Large intestine (tissue), 3 donors: ENCODE results near the gene MTIF3. TPM values are rescaled to one million over a fixed set of nuclear protein-coding genes. Genes with fewer than 3 reads are reported as not detected.

Experiments
- DNase-seq, 2 donors: peaks; one replicate each; pipeline versions ENCODE4 v3.0.0 to v3.0.0-alpha.2; 2013
- H3K27ac ChIP-seq: one replicate; pipeline ENCODE4 v1.5.1; 2013; ENCODE audit warnings: low read length
- H3K27me3 ChIP-seq: 2 replicates; pipeline ENCODE4 v1.6.1; 2013; ENCODE audit warnings: low read length; ENCODE audit not compliant: control insufficient read depth, insufficient read depth
- H3K36me3 ChIP-seq: 2 replicates; pipeline ENCODE4 v1.6.1; 2013; ENCODE audit warnings: low read length; ENCODE audit not compliant: control insufficient read depth, insufficient read depth
- H3K4me1 ChIP-seq: one replicate; pipeline ENCODE4 v1.6.1; 2013; ENCODE audit warnings: low read length; ENCODE audit not compliant: control insufficient read depth, insufficient read depth
- H3K4me3 ChIP-seq: one replicate; pipeline ENCODE4 v1.5.1; 2013; ENCODE audit warnings: low read length
- H3K9me3 ChIP-seq: one replicate; pipeline ENCODE4 v1.6.1; 2013; ENCODE audit warnings: mild to moderate bottlenecking, low read depth, low read length, moderate library complexity; ENCODE audit not compliant: control insufficient read depth
- WGBS: methylation state at CpG from one replicate; pipeline ENCODE4 v1.1.5; 2013; ENCODE audit warnings: low lambda C conversion rate; ENCODE audit not compliant: insufficient coverage; 5-methylcytosine and 5-hydroxymethylcytosine counted together
- polyA plus RNA-seq: library from polyadenylated mRNA; unstranded; fragments of 120-200 nt; gene quantifications from one replicate; pipeline ENCODE4 v1.2.1, GENCODE V29; 2013

The MTIF3 gene
- polyA plus RNA-seq, 1 donor: 77.3 TPM

DNA sequence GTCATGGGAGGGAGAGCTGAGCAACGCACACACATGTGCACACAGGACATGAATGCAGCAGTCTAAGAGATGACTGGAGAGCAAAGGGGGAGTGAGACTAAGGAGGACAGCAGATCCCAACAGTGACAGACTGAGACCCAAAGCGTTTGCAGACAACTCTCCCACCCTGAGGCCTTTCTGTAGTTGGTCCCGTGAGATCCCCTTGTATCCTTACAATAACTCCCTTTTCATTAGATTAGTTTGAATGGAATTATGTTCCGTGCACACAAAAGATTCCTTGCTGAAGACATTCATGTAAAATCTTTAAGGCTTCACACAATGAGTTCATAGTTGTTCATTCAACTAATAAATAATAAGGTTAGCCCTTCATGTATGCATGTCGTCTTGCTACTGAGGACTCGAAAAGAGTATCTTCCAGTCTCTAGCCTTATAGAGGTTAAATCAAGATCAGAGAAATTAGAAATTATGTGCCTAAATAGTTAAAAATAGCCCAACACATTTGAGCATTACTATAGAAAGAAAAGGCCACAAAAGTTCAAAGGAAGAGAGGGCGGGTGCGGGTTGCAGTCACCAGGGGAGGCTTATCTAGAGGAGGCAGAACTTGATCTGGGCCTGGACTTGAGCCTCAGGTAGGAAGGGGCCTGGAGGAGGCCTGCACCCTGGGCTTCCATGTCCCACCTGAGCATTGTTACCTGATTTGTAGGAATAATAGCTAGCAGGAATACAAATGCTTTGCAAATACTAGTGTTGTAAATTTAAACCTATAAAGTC, 29.1 kb downstream of the MTIF3 start:
- Histone ChIP-seq H3K27me3 (no peaks in the 10 kb centered on the region), H3K4me3 (no peak overlapping the region), H3K4me1 (peaks cover 15% of the 10 kb centered on the region), H3K36me3 (no peaks in the 10 kb centered on the region), H3K27ac (no peak overlapping the region), H3K9me3 (peaks cover 5% of the 10 kb centered on the region)
- WGBS: no CpG with 5 or more reads among the region's 8 CpGs
- DNase-seq: no peak

DNA sequence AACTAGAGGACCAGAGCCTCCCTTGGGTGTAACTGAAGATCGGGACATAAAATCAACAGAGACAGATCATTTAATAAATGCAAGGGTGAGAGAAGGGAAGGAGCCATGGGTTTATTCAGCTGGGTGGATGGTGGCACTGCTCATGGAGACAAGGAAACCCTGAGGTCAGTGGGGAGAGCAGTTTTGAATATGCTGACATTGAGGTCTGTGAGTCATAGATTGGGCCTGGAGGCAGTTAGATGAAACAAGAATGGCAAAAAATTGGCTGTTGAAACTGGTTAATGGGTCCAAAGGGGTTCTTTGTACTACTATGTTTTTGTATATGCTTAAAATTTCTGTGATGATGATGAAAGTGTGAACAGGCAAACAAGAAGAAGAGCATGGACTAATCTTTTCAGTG, 31.0 kb downstream of the MTIF3 start:
- DNase-seq: no peak
- WGBS: 100% methylated on average over 1 of the region's 1 CpG

DNA sequence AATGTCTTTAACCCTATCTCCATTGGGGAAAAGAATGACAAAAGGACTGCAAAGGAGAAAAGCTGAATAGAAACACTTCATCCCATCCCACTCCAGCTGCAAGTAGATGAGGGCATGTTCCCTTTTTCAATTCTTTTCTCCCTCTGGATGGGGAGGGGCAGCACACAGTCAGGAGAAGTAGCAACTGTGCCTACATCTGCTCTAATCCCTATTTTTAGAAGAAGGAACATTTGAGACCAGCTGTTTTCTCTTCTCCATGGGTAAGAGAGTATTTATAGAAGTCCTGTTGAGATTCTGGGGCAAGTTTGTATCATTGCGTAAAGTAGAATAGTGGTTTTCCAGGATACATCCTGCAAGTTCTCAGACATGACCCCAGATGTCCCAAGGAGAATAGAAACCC, 35.2 kb downstream of the MTIF3 start:
- no peak for DNase-seq
- no peaks in the 10 kb centered on the region for H3K9me3 ChIP-seq
- H3K36me3 ChIP-seq: no peaks in the 10 kb centered on the region
- H3K4me3 ChIP-seq: no peak overlapping the region
- H3K4me1 ChIP-seq: no peaks in the 10 kb centered on the region
- no peak overlapping the region for H3K27ac ChIP-seq
- H3K27me3 ChIP-seq: peaks cover 2% of the 10 kb centered on the region
- no CpG with 5 or more reads among the region's 1 CpG for WGBS

More for the DNA sequence above, 31.0 kb downstream of the MTIF3 start:
- peaks cover 4% of the 10 kb centered on the region for H3K4me1 ChIP-seq
- H3K4me3 ChIP-seq: no peak overlapping the region
- no peaks in the 10 kb centered on the region for H3K27me3 ChIP-seq
- H3K9me3 ChIP-seq: no peaks in the 10 kb centered on the region
- H3K27ac ChIP-seq: no peak overlapping the region
- no peaks in the 10 kb centered on the region for H3K36me3 ChIP-seq

DNA sequence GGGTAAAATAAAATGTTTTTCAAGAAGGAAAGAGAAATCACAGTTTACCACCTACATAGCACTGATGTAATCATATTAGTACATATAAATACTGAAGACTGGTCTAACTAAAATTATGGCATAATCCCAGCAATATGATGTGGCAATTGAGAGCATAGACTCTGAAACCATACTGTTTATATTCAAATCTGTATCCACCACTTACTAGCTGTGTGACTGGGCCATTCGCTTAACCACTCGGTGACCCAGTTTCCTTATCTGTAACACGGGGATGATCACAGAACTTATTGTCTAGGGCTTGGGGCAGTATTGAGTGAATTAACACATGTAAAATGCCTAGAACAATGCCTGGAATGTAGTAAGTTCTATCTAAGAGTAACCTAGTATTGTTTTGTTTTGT, 39.0 kb downstream of the MTIF3 start:
- WGBS: 20% methylated on average over 1 of the region's 3 CpGs
- H3K9me3 ChIP-seq: no peaks in the 10 kb centered on the region

DNA sequence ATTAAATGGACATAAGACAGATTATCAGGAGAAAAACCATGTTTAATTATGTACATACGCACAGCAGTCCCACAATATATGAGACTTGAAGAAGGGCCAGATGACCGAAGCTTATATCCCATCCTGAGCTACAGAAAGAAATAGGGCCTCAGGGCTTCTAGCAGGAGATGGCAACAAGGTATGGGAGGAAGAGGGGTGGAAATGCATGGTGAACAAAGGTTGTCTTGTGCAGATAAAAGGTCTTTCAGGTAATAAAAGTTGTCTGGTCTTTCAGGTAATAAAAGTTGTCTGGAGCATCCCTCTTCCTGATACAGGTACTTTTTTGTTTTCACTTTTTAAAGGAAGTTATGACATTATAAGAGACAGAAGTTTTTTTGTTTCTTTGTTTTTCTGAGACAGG, 41.4 kb downstream of the MTIF3 start:
- no CpG with 5 or more reads among the region's 2 CpGs for WGBS
- peak; percentile 61 to 77 for DNase-seq

More for the DNA sequence above, 39.0 kb downstream of the MTIF3 start:
- peaks cover 22% of the 10 kb centered on the region for H3K4me1 ChIP-seq
- no peak overlapping the region for H3K27ac ChIP-seq
- H3K4me3 ChIP-seq: no peak overlapping the region
- no peak for DNase-seq
- no peaks in the 10 kb centered on the region for H3K36me3 ChIP-seq
- peaks cover 2% of the 10 kb centered on the region for H3K27me3 ChIP-seq

DNA sequence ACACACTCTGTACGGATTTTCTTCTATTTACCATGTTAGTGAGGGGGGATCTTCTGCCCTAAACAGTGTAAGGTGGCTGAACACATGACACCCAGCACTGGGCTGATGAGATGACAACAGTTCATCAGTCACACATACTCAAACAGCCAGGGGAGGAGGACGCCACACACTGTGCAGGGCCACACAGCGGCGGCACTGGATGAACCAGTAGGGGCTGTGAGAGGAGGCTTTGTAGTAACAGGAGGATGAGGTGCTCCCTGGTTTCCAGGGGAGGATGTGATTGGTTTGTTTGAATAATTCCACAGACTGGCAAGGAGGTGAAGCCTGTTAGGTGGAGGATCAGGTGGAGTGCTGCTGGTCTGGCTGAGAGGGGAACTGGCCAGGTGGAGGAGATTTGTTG, 42.3 kb downstream of the MTIF3 start:
- no peak for DNase-seq
- Histone ChIP-seq H3K27me3 (no peaks in the 10 kb centered on the region), H3K36me3 (no peaks in the 10 kb centered on the region), H3K27ac (no peak overlapping the region), H3K4me3 (no peak overlapping the region), H3K9me3 (no peaks in the 10 kb centered on the region), H3K4me1 (peaks cover 49% of the 10 kb centered on the region)
- WGBS: no CpG with 5 or more reads among the region's 4 CpGs

More for the DNA sequence above, 41.4 kb downstream of the MTIF3 start:
- no peaks in the 10 kb centered on the region for H3K36me3 ChIP-seq
- no peaks in the 10 kb centered on the region for H3K9me3 ChIP-seq
- no peak overlapping the region for H3K4me3 ChIP-seq
- H3K27me3 ChIP-seq: peaks cover 2% of the 10 kb centered on the region
- peaks cover 40% of the 10 kb centered on the region for H3K4me1 ChIP-seq
- H3K27ac ChIP-seq: peak overlapping the region; percentile 55

DNA sequence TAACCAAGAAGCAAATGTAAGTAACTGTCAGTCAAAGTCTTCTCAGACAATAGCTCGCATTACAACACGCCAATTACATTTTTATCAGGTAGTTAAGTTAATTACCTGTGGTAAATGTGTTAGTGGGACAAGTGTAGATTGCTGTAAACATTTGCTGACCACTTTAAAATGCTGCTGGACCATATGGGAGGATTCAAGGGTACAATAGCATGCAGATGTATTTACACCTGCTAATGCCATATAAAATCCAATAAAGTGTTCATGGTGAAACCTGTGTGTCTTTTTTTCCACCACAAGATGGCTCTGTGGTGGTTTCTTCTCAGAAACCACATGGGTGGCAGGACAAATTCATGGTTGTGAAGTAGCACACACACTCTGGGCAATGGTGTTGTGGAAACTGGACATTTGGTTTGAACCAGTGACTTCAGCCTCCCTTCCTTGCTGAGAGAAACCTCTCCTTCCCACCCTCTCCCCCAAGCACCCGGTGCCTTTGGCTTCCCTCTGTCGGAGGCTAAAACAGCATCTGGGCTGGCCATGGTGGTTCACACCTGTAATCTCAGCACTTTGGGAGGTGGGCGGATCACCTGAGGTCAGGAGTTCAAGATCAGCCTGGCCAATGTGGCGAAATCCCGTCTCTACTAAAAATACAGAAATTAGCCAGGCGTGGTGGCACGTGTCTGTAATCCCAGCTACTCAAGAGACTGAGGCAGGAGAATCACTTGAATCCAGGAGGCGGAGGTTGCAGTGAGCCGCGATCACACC, 44.0 kb downstream of the MTIF3 start:
- Histone ChIP-seq H3K27ac (peak overlapping the region; percentile 88), H3K9me3 (no peaks in the 10 kb centered on the region), H3K4me1 (peaks cover 56% of the 10 kb centered on the region), H3K36me3 (no peaks in the 10 kb centered on the region), H3K27me3 (no peaks in the 10 kb centered on the region), H3K4me3 (no peak overlapping the region)
- no CpG with 5 or more reads among the region's 12 CpGs for WGBS
- peak; percentile 57 to 82 for DNase-seq

DNA sequence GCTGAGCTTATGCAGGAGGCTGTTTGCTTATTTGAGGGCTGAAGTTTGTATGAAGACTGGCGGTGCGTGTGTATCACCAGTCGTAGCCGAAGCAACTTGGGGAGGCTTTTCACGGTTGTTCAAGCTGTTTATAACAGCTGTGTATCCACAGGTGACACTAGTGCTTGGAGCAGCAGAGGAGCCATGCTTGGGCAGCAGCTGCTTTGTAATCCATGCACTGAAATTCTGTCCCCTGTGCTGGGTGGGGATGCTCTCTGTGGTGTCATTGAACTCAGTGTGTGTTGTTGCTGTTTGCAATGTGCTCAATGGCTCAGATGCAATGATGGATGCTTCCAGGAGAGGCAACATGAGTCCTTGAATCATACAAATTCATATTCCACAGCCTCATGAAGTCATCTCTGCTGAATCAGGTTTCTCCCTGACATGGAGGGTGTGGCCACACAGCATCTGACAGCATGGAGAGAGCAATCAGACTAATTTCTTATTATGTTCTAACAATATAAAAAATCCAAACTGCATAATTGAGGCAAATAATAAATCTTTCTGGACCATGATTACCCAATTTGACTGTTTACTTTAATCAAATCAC, 44.7 kb downstream of the MTIF3 start:
- DNase-seq: peak in 1 of 2 donors; percentile 78
- no peak overlapping the region for H3K4me3 ChIP-seq
- H3K36me3 ChIP-seq: no peaks in the 10 kb centered on the region
- no CpG with 5 or more reads among the region's 5 CpGs for WGBS
- H3K9me3 ChIP-seq: no peaks in the 10 kb centered on the region
- no peaks in the 10 kb centered on the region for H3K27me3 ChIP-seq
- H3K4me1 ChIP-seq: peaks cover 59% of the 10 kb centered on the region
- peak overlapping the region; percentile 88 for H3K27ac ChIP-seq

DNA sequence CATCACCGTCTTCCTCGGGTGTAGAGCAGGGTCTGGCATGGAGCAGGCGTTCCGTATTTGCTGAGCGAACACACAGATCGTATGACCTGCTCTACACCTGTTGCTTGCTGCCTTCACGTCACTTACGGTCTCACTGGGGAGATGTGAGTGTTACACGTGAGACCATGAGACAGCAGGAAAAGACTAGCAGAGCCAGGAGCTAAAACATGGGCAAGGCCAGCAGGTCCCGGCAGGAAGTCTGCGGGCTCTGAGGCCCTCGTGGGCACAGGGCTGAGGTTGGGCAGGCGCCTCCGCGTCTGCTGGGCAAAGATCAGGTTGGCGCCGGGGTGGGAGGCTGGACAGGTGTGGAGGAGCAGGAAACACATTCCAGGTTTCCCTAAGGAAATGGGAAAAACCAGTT, 45.7 kb downstream of the MTIF3 start:
- peak in 1 of 2 donors; percentile 79 for DNase-seq
- H3K27ac ChIP-seq: peak overlapping the region; percentile 88
- no peaks in the 10 kb centered on the region for H3K36me3 ChIP-seq
- H3K9me3 ChIP-seq: peaks cover 2% of the 10 kb centered on the region
- H3K27me3 ChIP-seq: no peaks in the 10 kb centered on the region
- no peak overlapping the region for H3K4me3 ChIP-seq
- peaks cover 59% of the 10 kb centered on the region for H3K4me1 ChIP-seq
- 40% methylated on average over 1 of the region's 17 CpGs for WGBS

DNA sequence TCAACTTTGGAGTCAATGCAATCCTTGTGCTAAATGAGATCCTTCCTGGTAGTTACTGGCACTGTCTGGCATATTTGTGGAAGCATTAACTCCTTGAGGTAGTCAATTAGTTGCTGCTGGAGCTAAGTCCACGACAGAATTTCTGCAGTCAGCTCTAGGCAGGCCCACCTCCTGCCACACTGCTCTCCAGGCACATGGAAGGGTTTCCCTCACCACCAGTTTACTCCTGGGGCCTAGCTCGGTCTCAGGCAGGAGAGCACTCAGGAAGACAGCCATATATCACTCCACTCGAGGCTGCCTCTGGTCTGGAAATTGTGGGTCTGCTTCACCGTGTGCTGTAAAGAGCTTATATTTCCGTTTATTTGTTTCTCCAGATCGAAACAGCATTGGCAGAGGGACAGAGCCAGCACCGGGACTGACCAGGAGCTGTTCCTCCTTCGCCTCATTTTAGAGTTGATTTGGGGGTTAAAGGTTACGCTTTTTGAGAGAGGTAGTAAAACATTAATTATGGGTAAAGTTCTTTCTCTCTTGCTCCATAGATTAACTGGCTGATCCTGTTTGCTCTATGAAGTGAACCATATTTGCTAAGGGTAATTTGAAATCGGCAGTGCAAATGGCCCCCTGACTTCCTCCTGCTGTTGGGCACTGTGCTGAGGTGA, 46.5 kb downstream of the MTIF3 start:
- peaks cover 54% of the 10 kb centered on the region for H3K4me1 ChIP-seq
- peak in 1 of 2 donors; percentile 91 for DNase-seq
- H3K27ac ChIP-seq: peak overlapping the region; percentile 88
- H3K9me3 ChIP-seq: peaks cover 2% of the 10 kb centered on the region
- no peaks in the 10 kb centered on the region for H3K36me3 ChIP-seq
- H3K27me3 ChIP-seq: no peaks in the 10 kb centered on the region
- 0% methylated on average over 1 of the region's 10 CpGs for WGBS
- H3K4me3 ChIP-seq: no peak overlapping the region
